ENCODE measurements around the gene HNF1A.
"Not testable (repeated sequence)": the region's sequence is repeated elsewhere in the genome, so short reads cannot be mapped to it uniquely, and the experiment has no call there.

The HNF1A gene

GRCh38 chr12:121043067-121043466 lies 64.7 kb downstream of the HNF1A start:
- no peaks in the 10 kb centered on the region for H3K36me3 ChIP-seq (ENCODE audit: control insufficient read depth, insufficient read depth, low read length)
- H3K9ac ChIP-seq (ENCODE audit: low read length): no peak overlapping the region

GRCh38 chr12:121047400-121047799 lies 69.1 kb downstream of the HNF1A start:
- H3K18ac ChIP-seq (ENCODE audit: low read length); H2BK15ac ChIP-seq (replicated peaks; ENCODE audit: low read depth); H3K27me3 ChIP-seq (ENCODE audit: insufficient read depth, low read length, poor library complexity); H3K79me2 ChIP-seq (ENCODE audit: control insufficient read depth, insufficient read depth, low read length); DNase-seq; H3K36me3 ChIP-seq (ENCODE audit: control insufficient read depth, insufficient read depth, low read length); H2AK5ac ChIP-seq (ENCODE audit: low read length); H2BK120ac ChIP-seq (ENCODE audit: low read depth, low read length); H3K4me2 ChIP-seq (ENCODE audit: low read length); H3K4me3 ChIP-seq (ENCODE audit: low read length); H3K4ac ChIP-seq (ENCODE audit: low read depth, low read length); H3K9ac ChIP-seq (ENCODE audit: low read length); H3K4me1 ChIP-seq (ENCODE audit: control insufficient read depth, low read depth, low read length); H3K27ac ChIP-seq (ENCODE audit: low read depth, low read length); H4K5ac ChIP-seq (ENCODE audit: low read length); H3K23ac ChIP-seq (ENCODE audit: low read length); H3K56ac ChIP-seq (ENCODE audit: low read length); H3K79me1 ChIP-seq (ENCODE audit: low read length); H2BK5ac ChIP-seq (ENCODE audit: low read length); H4K8ac ChIP-seq (ENCODE audit: low read depth, low read length): not testable (repeated sequence)
- whole genome bisulfite sequencing (ENCODE audit: extremely low coverage, insufficient coverage, low lambda C conversion rate): no CpG with 5 or more reads among the region's 12 CpGs

More at GRCh38 chr12:121043067-121043466, 64.7 kb downstream of the HNF1A start:
- no peak overlapping the region for H3K4me3 ChIP-seq (ENCODE audit: low read length)
- no peak overlapping the region for H2BK5ac ChIP-seq (ENCODE audit: low read length)
- H4K8ac ChIP-seq (ENCODE audit: low read depth, low read length): no peak overlapping the region
- no peak overlapping the region for H2BK15ac ChIP-seq (replicated peaks; ENCODE audit: low read depth)
- no peak overlapping the region for H2AK5ac ChIP-seq (ENCODE audit: low read length)
- no peak overlapping the region for H3K23ac ChIP-seq (ENCODE audit: low read length)
- WGBS (ENCODE audit: extremely low coverage, insufficient coverage, low lambda C conversion rate): no CpG with 5 or more reads among the region's 4 CpGs
- H3K27ac ChIP-seq (ENCODE audit: low read depth, low read length): no peak overlapping the region
- H3K4me1 ChIP-seq (ENCODE audit: control insufficient read depth, low read depth, low read length): no peaks in the 10 kb centered on the region
- no peak overlapping the region for H3K4me2 ChIP-seq (ENCODE audit: low read length)
- H3K56ac ChIP-seq (ENCODE audit: low read length): no peak overlapping the region
- no peak overlapping the region for H4K5ac ChIP-seq (ENCODE audit: low read length)
- no peak overlapping the region for H2BK120ac ChIP-seq (ENCODE audit: low read depth, low read length)
- H3K79me2 ChIP-seq (ENCODE audit: control insufficient read depth, insufficient read depth, low read length): no peaks in the 10 kb centered on the region
- H3K18ac ChIP-seq (ENCODE audit: low read length): no peak overlapping the region
- no peak overlapping the region for H3K4ac ChIP-seq (ENCODE audit: low read depth, low read length)
- no peak for DNase-seq
- no peaks in the 10 kb centered on the region for H3K79me1 ChIP-seq (ENCODE audit: low read length)
- no peaks in the 10 kb centered on the region for H3K27me3 ChIP-seq (ENCODE audit: insufficient read depth, low read length, poor library complexity)

- no peaks in the 10 kb centered on the region for H3K36me3 ChIP-seq (ENCODE audit: control insufficient read depth, insufficient read depth, low read length)
- H3K79me2 ChIP-seq (ENCODE audit: control insufficient read depth, insufficient read depth, low read length): no peaks in the 10 kb centered on the region
- no CpG with 5 or more reads among the region's 7 CpGs for WGBS (ENCODE audit: extremely low coverage, insufficient coverage, low lambda C conversion rate)
- no peak overlapping the region for H3K4me3 ChIP-seq (ENCODE audit: low read length)
- no peak overlapping the region for H3K4ac ChIP-seq (ENCODE audit: low read depth, low read length)
- H4K8ac ChIP-seq (ENCODE audit: low read depth, low read length): no peak overlapping the region
- H2AK5ac ChIP-seq (ENCODE audit: low read length): no peak overlapping the region
- H3K18ac ChIP-seq (ENCODE audit: low read length): no peak overlapping the region
- DNase-seq: no peak
- H3K9ac ChIP-seq (ENCODE audit: low read length): no peak overlapping the region
- no peaks in the 10 kb centered on the region for H3K27me3 ChIP-seq (ENCODE audit: insufficient read depth, low read length, poor library complexity)
- H3K79me1 ChIP-seq (ENCODE audit: low read length): no peaks in the 10 kb centered on the region
- H3K4me2 ChIP-seq (ENCODE audit: low read length): no peak overlapping the region
- H2BK5ac ChIP-seq (ENCODE audit: low read length): no peak overlapping the region
- H3K27ac ChIP-seq (ENCODE audit: low read depth, low read length): no peak overlapping the region
- no peak overlapping the region for H3K56ac ChIP-seq (ENCODE audit: low read length)
- H3K23ac ChIP-seq (ENCODE audit: low read length): no peak overlapping the region
- H4K5ac ChIP-seq (ENCODE audit: low read length): no peak overlapping the region
- H2BK15ac ChIP-seq (replicated peaks; ENCODE audit: low read depth): no peak overlapping the region
- no peaks in the 10 kb centered on the region for H3K4me1 ChIP-seq (ENCODE audit: control insufficient read depth, low read depth, low read length)
- no peak overlapping the region for H2BK120ac ChIP-seq (ENCODE audit: low read depth, low read length)
Observed at GRCh38 chr12:121048442-121048841, 70.1 kb downstream of the HNF1A start.

GRCh38 chr12:121050725-121051124 lies 72.4 kb downstream of the HNF1A start:
- H3K56ac ChIP-seq (ENCODE audit: low read length): no peak overlapping the region
- no peak overlapping the region for H2BK120ac ChIP-seq (ENCODE audit: low read depth, low read length)
- no peaks in the 10 kb centered on the region for H3K79me1 ChIP-seq (ENCODE audit: low read length)
- H3K18ac ChIP-seq (ENCODE audit: low read length): no peak overlapping the region
- H4K5ac ChIP-seq (ENCODE audit: low read length): no peak overlapping the region
- no peaks in the 10 kb centered on the region for H3K79me2 ChIP-seq (ENCODE audit: control insufficient read depth, insufficient read depth, low read length)
- no peak overlapping the region for H3K4ac ChIP-seq (ENCODE audit: low read depth, low read length)
- no peak overlapping the region for H4K8ac ChIP-seq (ENCODE audit: low read depth, low read length)
- H3K4me2 ChIP-seq (ENCODE audit: low read length): no peak overlapping the region
- H2BK15ac ChIP-seq (replicated peaks; ENCODE audit: low read depth): no peak overlapping the region
- no peaks in the 10 kb centered on the region for H3K27me3 ChIP-seq (ENCODE audit: insufficient read depth, low read length, poor library complexity)
- no peak overlapping the region for H3K9ac ChIP-seq (ENCODE audit: low read length)
- no peaks in the 10 kb centered on the region for H3K4me1 ChIP-seq (ENCODE audit: control insufficient read depth, low read depth, low read length)
- H3K23ac ChIP-seq (ENCODE audit: low read length): no peak overlapping the region
- H3K27ac ChIP-seq (ENCODE audit: low read depth, low read length): no peak overlapping the region
- H3K36me3 ChIP-seq (ENCODE audit: control insufficient read depth, insufficient read depth, low read length): no peaks in the 10 kb centered on the region
- H3K4me3 ChIP-seq (ENCODE audit: low read length): no peak overlapping the region
- no peak overlapping the region for H2AK5ac ChIP-seq (ENCODE audit: low read length)
- no CpG with 5 or more reads among the region's 2 CpGs for WGBS (ENCODE audit: extremely low coverage, insufficient coverage, low lambda C conversion rate)
- H2BK5ac ChIP-seq (ENCODE audit: low read length): no peak overlapping the region
- peak; percentile 14 for DNase-seq
